IMR-90 (cell line): ENCODE results near the gene APP. TPM values are rescaled to one million over a fixed set of nuclear protein-coding genes. Genes with fewer than 3 reads are reported as not detected.

Source experiments
- ATAC-seq: fragments of 200-7000 bp; cut with Tn5 transposase; 2 replicates; pipeline ENCODE4 v1.9.1; 2020; ENCODE audit warnings: low read depth, mild to moderate bottlenecking, moderate library complexity
- BruUV-seq: library from RNA; stranded (reverse); fragments of 400-500 nt; replicated peaks from 2 replicates; lab custom pipeline; 2021; lab: Mats Ljungman, UMichigan
- CTCF ChIA-PET: fragments of 300-600 bp; formaldehyde crosslinking; extraction: SDS; loops from one replicate; lab custom pipeline; 2021; ENCODE audit warnings: antibody characterized with exemption; lab: Yijun Ruan, JAX
- POLR2A ChIA-PET: fragments of 300-600 bp; sonication (Branson Sonifier 250); formaldehyde crosslinking; loops from one replicate; lab custom pipeline; 2022; ENCODE audit warnings: antibody characterized with exemption; ENCODE audit not compliant: unreplicated experiment; lab: Charles Lee
- DNase-seq: peaks from one replicate; pipeline ENCODE4 v3.0.0; 2013
- H2AFZ ChIP-seq: replicated peaks from 2 replicates; pipeline ENCODE3; 2013; ENCODE audit warnings: low read length, mild to moderate bottlenecking; ENCODE audit not compliant: poor library complexity
- H2AK5ac ChIP-seq: 2 replicates; pipeline ENCODE4 v1.6.1; 2013; ENCODE audit warnings: low read depth, low read length, inconsistent platforms
- H2AK9ac ChIP-seq: replicated peaks from 2 replicates; pipeline ENCODE3; 2013; ENCODE audit warnings: mild to moderate bottlenecking, low read depth, low read length, moderate library complexity; ENCODE audit not compliant: poor library complexity
- H2BK120ac ChIP-seq: 2 replicates; pipeline ENCODE4 v1.6.1; 2013; ENCODE audit warnings: low read depth, low read length, inconsistent platforms
- H2BK15ac ChIP-seq: 3 replicates; pipeline ENCODE4 v1.6.1; 2013; ENCODE audit warnings: low read depth, low read length, inconsistent platforms
- H2BK20ac ChIP-seq: 2 replicates; pipeline ENCODE4 v1.6.1; 2013; ENCODE audit warnings: low read depth, mild to moderate bottlenecking, inconsistent platforms, low read length, moderate library complexity
- H2BK5ac ChIP-seq: 2 replicates; pipeline ENCODE4 v1.6.1; 2013; ENCODE audit warnings: mild to moderate bottlenecking, low read depth, low read length, inconsistent platforms; ENCODE audit not compliant: poor library complexity, severe bottlenecking
- H3K14ac ChIP-seq: replicated peaks from 2 replicates; pipeline ENCODE4 v1.6.1; 2013; ENCODE audit warnings: low read depth, low read length, inconsistent platforms
- H3K18ac ChIP-seq: 2 replicates; pipeline ENCODE4 v1.6.1; 2013; ENCODE audit warnings: low read depth, low read length, control low read depth
- H3K23ac ChIP-seq: 2 replicates; pipeline ENCODE4 v1.6.1; 2013; ENCODE audit warnings: low read depth, low read length, inconsistent platforms
- H3K27ac ChIP-seq: 2 replicates; pipeline ENCODE4 v1.5.1; 2013; ENCODE audit warnings: mild to moderate bottlenecking, control low read depth, low read length; ENCODE audit not compliant: insufficient read depth
- H3K27me3 ChIP-seq: 2 replicates; pipeline ENCODE4 v1.6.1; 2013; ENCODE audit warnings: low read length; ENCODE audit not compliant: control insufficient read depth, insufficient read depth
- H3K36me3 ChIP-seq: 2 replicates; pipeline ENCODE4 v1.6.1; 2013; ENCODE audit warnings: low read length, mixed read lengths; ENCODE audit not compliant: control insufficient read depth, insufficient read depth
- H3K4ac ChIP-seq: 2 replicates; pipeline ENCODE4 v1.6.1; 2013; ENCODE audit warnings: low read depth, low read length, inconsistent platforms
- H3K4me1 ChIP-seq: 2 replicates; pipeline ENCODE4 v1.6.1; 2013; ENCODE audit warnings: low read length, mixed read lengths; ENCODE audit not compliant: control insufficient read depth, insufficient read depth
- H3K4me2 ChIP-seq: 2 replicates; pipeline ENCODE4 v1.6.1; 2013; ENCODE audit warnings: low read depth, mild to moderate bottlenecking, control low read depth, low read length, moderate library complexity
- H3K4me3 ChIP-seq: 2 replicates; pipeline ENCODE4 v1.5.1; 2013; ENCODE audit warnings: low read depth, mild to moderate bottlenecking, control low read depth, low read length, moderate library complexity; ENCODE audit not compliant: insufficient read depth
- H3K56ac ChIP-seq: 2 replicates; pipeline ENCODE4 v1.6.1; 2013; ENCODE audit warnings: low read length, inconsistent platforms; ENCODE audit not compliant: insufficient read depth; ENCODE audit errors: extremely low read depth
- H3K79me1 ChIP-seq, 2 experiments: 2 replicates each; pipeline ENCODE4 v1.6.1; 2013; ENCODE audit warnings: low read length in 2 of 2, inconsistent platforms in 1 of 2, low read depth in 1 of 2
- H3K9ac ChIP-seq: 2 replicates; pipeline ENCODE4 v1.6.1; 2013; ENCODE audit warnings: low read depth, low read length, control low read depth
- H3K9me1 ChIP-seq: 2 replicates; pipeline ENCODE4 v1.6.1; 2013; ENCODE audit warnings: low read length, inconsistent platforms; ENCODE audit not compliant: insufficient read depth
- H3K9me3 ChIP-seq: 2 replicates; pipeline ENCODE4 v1.6.1; 2013; ENCODE audit warnings: low read length; ENCODE audit not compliant: control insufficient read depth, insufficient read depth
- H4K20me1 ChIP-seq: 2 replicates; pipeline ENCODE4 v1.6.1; 2013; ENCODE audit warnings: low read length, inconsistent platforms; ENCODE audit not compliant: insufficient read depth
- H4K5ac ChIP-seq: 2 replicates; pipeline ENCODE4 v1.6.1; 2013; ENCODE audit warnings: mild to moderate bottlenecking, low read depth, low read length, control low read depth
- H4K8ac ChIP-seq, 2 experiments: 2 replicates each; pipeline ENCODE4 v1.6.1; 2013; ENCODE audit warnings: low read depth in 2 of 2, low read length in 2 of 2, control low read depth in 1 of 2, inconsistent platforms in 1 of 2
- H4K91ac ChIP-seq: 2 replicates; pipeline ENCODE4 v1.6.1; 2013; ENCODE audit warnings: low read depth, low read length, inconsistent platforms; ENCODE audit not compliant: insufficient read depth
- CEBPB ChIP-seq: IDR thresholded peaks from 2 replicates; pipeline ENCODE4 v1.6.1; 2012; ENCODE audit warnings: low read depth, low read length, improper control_type of control experiment
- CHD1 ChIP-seq: IDR thresholded peaks from 2 replicates; pipeline ENCODE4 v1.6.1; 2012; ENCODE audit warnings: low read depth, low read length, improper control_type of control experiment
- FOS ChIP-seq: fragments of 150-350 bp; IDR thresholded peaks from 2 replicates; pipeline ENCODE4 v1.6.1; 2016; ENCODE audit warnings: low read depth, low read length
- MXI1 ChIP-seq: IDR thresholded peaks from 2 replicates; pipeline ENCODE4 v1.6.1; 2012; ENCODE audit warnings: low read depth, mild to moderate bottlenecking, low read length, moderate library complexity, borderline replicate concordance
- RCOR1 ChIP-seq: IDR thresholded peaks from 2 replicates; pipeline ENCODE4 v1.6.1; 2012; ENCODE audit warnings: mild to moderate bottlenecking, low read length, improper control_type of control experiment; ENCODE audit not compliant: insufficient replicate concordance
- RFX5 ChIP-seq: IDR thresholded peaks from 2 replicates; pipeline ENCODE4 v1.8.0; 2012; ENCODE audit warnings: low read depth, mild to moderate bottlenecking, low read length, moderate library complexity
- USF2 ChIP-seq: fragments of 150-350 bp; IDR thresholded peaks from 2 replicates; pipeline ENCODE4 v1.6.1; 2017; ENCODE audit warnings: mild to moderate bottlenecking, antibody characterized with exemption, low read length, low read depth
- WGBS, 2 experiments: methylation state at CpG; one replicate each; pipeline versions ENCODE4 v1.1.5 to v1.1.7; 2013; ENCODE audit warnings: missing lambda C conversion rate in 2 of 2; ENCODE audit not compliant: insufficient read length in 1 of 2; ENCODE audit errors: extremely low coverage in 2 of 2; 5-methylcytosine and 5-hydroxymethylcytosine counted together
- dilution Hi-C: fragments of 300-500 bp; cut with HindIII; formaldehyde crosslinking; loops from one replicate; pipeline ENCODE4 v1.14.3; 2018; ENCODE audit warnings: low sequenced_read_pairs; ENCODE audit not compliant: unreplicated experiment
- in situ Hi-C: fragments of 300-500 bp; cut with MboI; formaldehyde crosslinking; loops from 3 replicates; pipeline ENCODE4 v1.14.3; 2019; ENCODE audit warnings: low sequenced_read_pairs, inconsistent platforms, mixed read lengths
- intact Hi-C: fragments of 100-400 bp; cut with micrococcal nuclease; formaldehyde crosslinking; loops from 2 replicates; pipeline ENCODE4 v1.10.0; 2022
- polyA plus RNA-seq, 3 experiments: library from polyadenylated mRNA; depleted of rRNA; stranded (reverse); fragments of >200 nt; gene quantifications; 2 replicates each; pipeline ENCODE4 v1.2.3, GENCODE V29; 2012; ENCODE audit warnings: low replicate concordance in 1 of 3
- total RNA-seq: library from RNA; depleted of rRNA; stranded (reverse); fragments of >200 nt; gene quantifications from 2 replicates; pipeline ENCODE4 v1.2.3, GENCODE V29; 2012

The APP gene
- total and polyA plus RNA-seq, 2 of the 4 experiments (the other 2 are of a cell fraction): 191 to 530 TPM

DNA sequence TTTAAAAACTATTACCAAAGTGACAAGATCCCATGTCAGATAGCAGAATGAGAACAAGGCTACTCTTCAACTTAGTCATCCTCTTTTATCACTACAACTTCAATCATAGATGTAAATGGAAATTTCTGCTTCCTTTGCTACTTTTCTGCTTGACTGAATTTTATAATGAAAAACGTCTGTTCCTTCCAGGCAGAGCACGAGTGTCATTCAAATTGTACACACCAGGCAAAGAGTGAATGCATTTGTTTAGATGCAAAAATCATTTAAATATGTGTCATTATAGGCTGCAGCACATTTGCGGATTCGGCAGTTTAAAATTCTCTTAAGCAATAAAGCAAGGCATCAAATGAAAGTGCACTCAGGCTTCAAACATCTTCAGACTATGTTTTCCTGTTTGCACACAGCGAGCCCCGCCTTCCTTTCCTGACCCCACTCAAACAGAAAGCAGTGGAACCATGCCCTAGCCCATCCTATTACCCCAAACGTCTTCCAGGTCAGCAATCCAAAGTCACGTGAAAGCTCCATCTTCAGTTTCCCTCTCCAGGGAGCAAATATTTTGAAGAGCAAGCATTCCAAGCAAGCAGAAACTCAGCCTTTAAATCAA lies 99.6 kb downstream of the APP start:
- no peak overlapping the region for H3K56ac ChIP-seq
- H2BK120ac ChIP-seq: peak overlapping the region; percentile 47; the same call in 1 of the 2 replicates
- H2BK20ac ChIP-seq: no peak overlapping the region; the same call in 1 of the 2 replicates
- H2BK15ac ChIP-seq: no peak overlapping the region
- H2AK5ac ChIP-seq: peak overlapping the region; percentile 6; the same call in 1 of the 2 replicates
- TF ChIP-seq RFX5: no peak
- no peak for TF ChIP-seq FOS
- 0 out of 2 replicates have a peak, but pooled peaks have one; percentile 10 for TF ChIP-seq USF2
- TF ChIP-seq MXI1: no peak
- TF ChIP-seq RCOR1: no peak
- TF ChIP-seq CHD1: no peak
- peak; percentile 33; the same call in 1 of the 2 replicates for TF ChIP-seq CEBPB
- no peaks in the 10 kb centered on the region for H3K9me3 ChIP-seq
- H4K20me1 ChIP-seq: peaks cover 21% of the 10 kb centered on the region
- 100% methylated on average over 1 of the region's 8 CpGs; no CpG with 5 or more reads in 1 of the 2 experiments for WGBS, 2 experiments
- CTCF ChIA-PET: interaction anchor here (0.6 kb wide), 1 partner anchor 92 kb away, joined by 3 read pairs; no protein-coding TSS in a partner anchor
- no peak overlapping the region; the same call in 1 of the 2 replicates for H3K9ac ChIP-seq
- H2AFZ ChIP-seq: no peak overlapping the region
- peak overlapping the region; percentile 35 for H2BK5ac ChIP-seq
- peak overlapping the region; percentile 8; the same call in 1 of the 2 replicates for H3K4me3 ChIP-seq
- POLR2A ChIA-PET: no interaction called here
- no peaks in the 10 kb centered on the region for H3K27me3 ChIP-seq
- peak overlapping the region; percentile 83 for H2AK9ac ChIP-seq
- in situ Hi-C loops: no loop called here
- peak overlapping the region; percentile 21 for H3K23ac ChIP-seq
- H3K4me1 ChIP-seq: peaks cover 6% of the 10 kb centered on the region
- peak overlapping the region; percentile 81 for H3K4ac ChIP-seq
- H4K5ac ChIP-seq: no peak overlapping the region
- DNase-seq (peak; percentile 45), ATAC-seq (peak; percentile 64)
- H3K36me3 ChIP-seq: no peaks in the 10 kb centered on the region
- peaks cover 14% of the 10 kb centered on the region for H3K9me1 ChIP-seq
- intact Hi-C loops: loop anchor here (2.0 kb wide), 1 partner anchor 100 kb away; the partner anchor contains the start of gene APP
- no peak overlapping the region for H4K91ac ChIP-seq
- peak overlapping the region in 1 of 2 experiments; percentile 31; a peak in 2 of 4 replicates for H4K8ac ChIP-seq
- no TSS peak for BruUV-seq
- peak overlapping the region; percentile 70 for H3K4me2 ChIP-seq
- dilution Hi-C loops: no loop called here
- H3K18ac ChIP-seq: no peak overlapping the region
- peak overlapping the region; percentile 23; the same call in 1 of the 2 replicates for H3K27ac ChIP-seq
- peaks cover 40 to 64% of the 10 kb centered on the region in 2 experiments for H3K79me1 ChIP-seq
- H3K14ac ChIP-seq: peak overlapping the region; percentile 42; the same call in 1 of the 2 replicates
